Vagina (tissue), 2 donors: ENCODE results near the gene LDB2.

Experiments used
- POLR2A ChIP-seq, 2 donors: fragments of 450-650 bp; IDR thresholded peaks; one replicate each; pipeline ENCODE4 v1.6.1; 2017; ENCODE audit warnings: antibody characterized with exemption in 2 of 2, mild to moderate bottlenecking in 2 of 2, moderate library complexity in 2 of 2
- TF ChIP-seq, protein P1 (sequence below), 3 experiments: fragments of 450-650 bp in 2 of 3; fragments of 200-600 bp in 1 of 3; sonication (generic) in 1 of 3; IDR thresholded peaks; one replicate each; pipeline ENCODE4 v1.5.1; 2017 to 2019; ENCODE audit warnings: antibody characterized with exemption in 3 of 3, mild to moderate bottlenecking in 2 of 3, moderate library complexity in 2 of 3

DNA sequence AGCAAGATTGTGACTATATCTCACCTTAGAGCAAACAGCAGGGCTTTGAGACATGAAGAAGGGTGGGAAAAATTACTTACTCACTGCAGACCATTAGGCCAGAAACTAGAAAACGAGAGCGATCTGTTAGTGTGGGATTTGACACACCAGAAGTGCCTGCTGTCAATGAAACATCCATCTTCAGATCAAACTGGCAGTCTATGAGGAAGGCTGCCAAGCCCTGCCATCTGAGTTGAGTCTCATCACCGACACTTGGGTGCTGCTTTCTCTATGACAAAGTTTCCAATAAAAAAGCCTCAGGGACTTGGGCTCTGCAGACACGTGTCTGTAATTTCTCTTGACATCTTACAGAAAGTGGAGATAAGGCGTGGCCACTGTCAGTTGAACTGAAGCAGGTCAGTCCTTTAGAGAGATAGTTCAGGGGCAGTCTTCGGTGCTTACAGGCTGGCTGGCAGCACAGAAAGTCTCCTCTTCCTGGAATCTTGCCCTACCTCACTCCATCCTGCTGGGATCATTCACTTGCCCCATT, 40.1 kb upstream of the LDB2 start:
- TF ChIP-seq, protein P1, sequence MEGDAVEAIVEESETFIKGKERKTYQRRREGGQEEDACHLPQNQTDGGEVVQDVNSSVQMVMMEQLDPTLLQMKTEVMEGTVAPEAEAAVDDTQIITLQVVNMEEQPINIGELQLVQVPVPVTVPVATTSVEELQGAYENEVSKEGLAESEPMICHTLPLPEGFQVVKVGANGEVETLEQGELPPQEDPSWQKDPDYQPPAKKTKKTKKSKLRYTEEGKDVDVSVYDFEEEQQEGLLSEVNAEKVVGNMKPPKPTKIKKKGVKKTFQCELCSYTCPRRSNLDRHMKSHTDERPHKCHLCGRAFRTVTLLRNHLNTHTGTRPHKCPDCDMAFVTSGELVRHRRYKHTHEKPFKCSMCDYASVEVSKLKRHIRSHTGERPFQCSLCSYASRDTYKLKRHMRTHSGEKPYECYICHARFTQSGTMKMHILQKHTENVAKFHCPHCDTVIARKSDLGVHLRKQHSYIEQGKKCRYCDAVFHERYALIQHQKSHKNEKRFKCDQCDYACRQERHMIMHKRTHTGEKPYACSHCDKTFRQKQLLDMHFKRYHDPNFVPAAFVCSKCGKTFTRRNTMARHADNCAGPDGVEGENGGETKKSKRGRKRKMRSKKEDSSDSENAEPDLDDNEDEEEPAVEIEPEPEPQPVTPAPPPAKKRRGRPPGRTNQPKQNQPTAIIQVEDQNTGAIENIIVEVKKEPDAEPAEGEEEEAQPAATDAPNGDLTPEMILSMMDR (IDR thresholded peaks at IDR 0.05): no peak
- no peak for TF ChIP-seq POLR2A (IDR thresholded peaks at IDR 0.05)
